Activated CD8-positive, alpha-beta memory T cell treated with anti-CD3 and anti-CD28 coated beads for 48 hours (primary cell): ENCODE measurements around the gene RCL1.
"Not testable (repeated sequence)": the region's sequence is repeated elsewhere in the genome, so short reads cannot be mapped to it uniquely, and the experiment has no call there.

Experiments used
- DNase-seq, 3 experiments: peaks; one replicate each; pipeline ENCODE4 v3.0.0-alpha.2; 2020; ENCODE audit warnings: low read depth in 2 of 3, low spot score in 2 of 3

RCL1 gene

DNA sequence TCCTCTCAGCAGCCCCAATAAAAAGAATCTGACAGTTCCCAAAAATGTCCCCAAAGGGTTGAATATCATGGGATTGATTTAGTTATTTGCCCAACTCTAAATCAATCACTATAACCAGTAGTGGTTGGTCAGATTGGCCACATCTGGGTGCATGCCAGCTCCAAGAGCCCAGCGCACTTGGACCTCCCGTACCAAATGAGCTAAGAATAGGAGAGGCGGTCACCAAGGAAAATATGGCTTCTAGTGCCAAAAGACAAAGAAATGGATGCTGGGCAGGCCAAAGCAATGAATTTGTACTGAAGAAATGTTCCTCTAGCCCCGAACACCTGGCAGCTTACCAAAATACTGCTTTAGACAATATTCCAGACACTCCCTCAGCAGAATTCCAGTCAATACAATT is 80.3 kb downstream of the RCL1 start:
- no peak for DNase-seq

DNA sequence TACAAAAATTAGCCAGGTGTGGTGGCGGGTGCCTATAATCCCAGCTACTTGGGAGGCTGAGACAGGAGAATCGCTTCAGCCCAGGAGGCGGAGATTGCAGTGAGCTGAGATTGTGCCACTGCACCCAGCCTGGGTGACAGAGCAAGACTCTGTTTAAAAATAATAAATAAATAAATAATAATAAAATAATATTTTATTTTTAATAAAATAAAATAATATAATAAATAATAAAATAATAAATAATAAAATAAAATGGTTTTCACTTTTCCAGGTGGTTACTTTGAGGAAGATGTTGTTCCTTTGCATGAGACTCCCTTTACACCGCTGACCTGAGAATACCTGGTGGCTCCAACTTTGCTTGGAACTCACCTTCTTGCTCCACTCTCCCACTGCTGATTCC is 82.8 kb downstream of the RCL1 start:
- no peak for DNase-seq

DNA sequence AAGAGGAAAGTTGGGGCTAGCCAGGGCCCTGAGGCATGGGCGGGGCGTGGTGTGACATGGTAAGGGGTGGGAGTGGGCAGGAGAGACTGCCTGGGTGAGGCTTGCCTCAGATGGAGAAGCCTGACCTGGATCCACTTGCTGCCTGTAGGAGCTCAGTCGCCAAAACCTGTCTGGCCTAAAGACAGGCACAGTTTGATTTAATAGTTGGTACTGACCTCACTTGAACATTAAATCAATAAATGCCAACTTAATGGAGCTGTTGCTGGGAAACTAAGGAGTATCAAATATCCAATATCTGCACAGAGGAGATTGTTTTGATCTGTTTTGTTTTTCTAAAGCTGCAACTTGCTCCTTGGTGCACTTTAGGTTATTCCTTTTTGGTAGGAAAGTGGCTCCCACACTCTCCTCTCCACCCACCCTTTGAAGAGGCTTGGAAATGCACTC is 86.4 kb downstream of the RCL1 start:
- no peak for DNase-seq

DNA sequence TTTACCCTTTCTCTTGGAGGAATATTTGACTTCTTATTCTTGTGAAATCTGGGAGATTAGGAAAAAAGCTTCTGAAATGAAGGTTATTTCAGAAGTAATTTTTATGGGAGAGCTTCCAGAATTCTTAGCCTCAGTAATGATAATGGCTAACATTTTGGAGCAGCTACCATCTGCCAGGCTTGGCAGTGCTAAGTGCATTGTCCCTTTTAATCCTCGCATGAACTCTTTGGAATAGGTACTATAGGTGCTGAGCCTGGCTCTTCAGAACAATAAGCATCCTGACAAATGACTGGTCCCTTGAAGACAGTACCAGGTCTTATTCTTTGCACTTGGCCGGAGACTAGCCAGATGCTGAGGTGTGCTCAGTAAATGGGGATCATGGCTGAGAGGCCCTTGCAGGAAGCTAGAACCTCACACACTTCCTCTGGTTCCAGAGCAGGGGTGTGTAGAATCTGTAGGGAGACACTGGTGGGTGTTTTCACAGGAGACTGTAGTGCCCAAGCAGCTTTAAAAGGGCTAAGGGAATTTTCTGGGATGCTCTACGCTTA is 90.7 kb downstream of the RCL1 start:
- DNase-seq: no peak

DNA sequence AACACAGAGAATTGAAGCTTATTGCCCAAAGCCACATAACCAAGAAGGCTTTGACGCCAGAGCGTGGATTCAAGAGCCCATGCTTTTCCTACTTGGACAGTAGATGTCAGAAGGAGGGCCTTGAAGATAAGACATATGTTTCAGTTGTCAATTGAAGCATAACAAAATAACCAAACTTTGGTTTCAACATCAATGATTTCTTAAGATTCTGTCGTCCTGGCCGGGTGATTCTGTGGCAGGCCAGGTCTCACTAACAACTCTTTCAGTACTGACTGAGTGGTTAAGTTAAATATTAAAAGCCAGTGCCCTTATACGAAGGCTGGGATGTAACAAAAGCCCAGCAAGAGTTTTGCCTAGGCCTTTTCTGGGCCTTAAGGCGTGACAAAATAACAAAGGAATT is 94.0 kb downstream of the RCL1 start:
- DNase-seq: no peak

DNA sequence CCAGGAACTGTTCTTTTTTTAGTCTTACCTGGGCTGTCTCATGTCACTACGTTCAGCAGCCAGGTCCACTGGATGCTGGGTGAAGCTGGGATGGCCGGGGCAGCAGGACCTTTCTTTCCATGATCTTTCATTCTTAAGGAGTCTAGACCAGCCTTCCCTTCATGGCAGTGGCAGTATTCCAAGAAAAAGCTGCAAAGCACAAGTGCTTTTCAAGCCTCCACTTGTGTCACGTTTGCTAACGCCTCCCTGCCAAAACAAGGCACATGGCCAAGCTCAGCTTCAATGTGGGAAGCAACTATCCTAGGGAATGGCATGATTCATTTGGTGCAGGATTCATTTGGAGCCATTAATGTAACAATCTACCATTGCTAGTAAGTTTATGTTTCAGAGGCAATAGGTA is 94.8 kb downstream of the RCL1 start:
- DNase-seq: no peak

DNA sequence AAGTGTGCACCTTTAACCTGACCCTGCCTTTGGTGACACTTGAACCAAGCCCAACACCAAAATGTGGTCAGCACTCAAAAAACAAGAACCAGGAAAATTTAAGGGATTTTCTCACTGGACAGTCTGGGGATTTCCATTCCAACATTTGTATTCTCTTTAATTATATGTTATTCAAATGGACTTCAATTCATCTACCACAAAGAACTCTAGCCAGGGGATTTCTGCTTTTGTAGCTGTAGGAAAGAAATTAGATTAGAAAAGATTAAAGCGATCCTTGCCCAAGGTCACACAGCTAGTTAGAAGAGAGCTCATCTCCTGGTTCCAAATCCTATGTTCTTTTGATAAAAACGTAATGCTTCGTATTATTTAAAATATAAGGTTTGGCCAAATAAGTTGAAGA is 97.5 kb downstream of the RCL1 start:
- DNase-seq: no peak

DNA sequence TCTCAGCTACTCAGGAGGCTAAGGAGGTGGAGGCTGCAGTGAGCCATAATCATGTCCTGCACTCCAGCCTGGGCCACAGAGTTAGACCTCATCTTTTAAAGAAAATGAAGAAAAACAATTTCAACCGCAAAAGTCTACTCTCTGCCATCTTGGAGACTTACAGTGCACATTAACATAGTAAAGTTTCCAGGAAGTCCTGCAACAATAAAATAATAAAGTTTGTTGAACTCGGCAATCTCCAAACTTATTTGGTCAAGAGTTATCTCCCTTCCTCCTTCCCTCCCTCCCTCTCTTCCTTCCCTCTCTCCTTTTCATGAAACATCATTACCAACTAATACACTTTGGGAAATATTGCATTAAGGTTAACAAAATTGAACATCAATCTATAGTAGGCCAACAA is 98.2 kb downstream of the RCL1 start:
- DNase-seq: no peak

DNA sequence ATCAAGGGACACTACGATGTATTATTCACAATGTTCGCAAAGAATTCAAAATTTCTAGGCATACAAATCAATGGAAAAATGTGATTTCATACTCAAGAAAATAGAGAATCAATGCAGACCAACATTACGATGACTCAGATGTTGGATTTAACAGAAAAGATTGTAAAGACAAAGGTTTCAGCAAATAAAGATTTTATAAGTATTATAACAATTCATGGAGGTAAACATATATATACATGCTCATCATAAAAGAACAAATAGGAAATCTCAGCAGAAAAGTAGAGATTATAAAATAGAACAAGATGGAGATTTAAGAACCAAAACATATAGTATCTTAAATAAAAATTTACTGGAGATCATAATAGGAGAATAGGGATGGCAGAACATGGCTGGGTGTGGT is 98.9 kb downstream of the RCL1 start:
- DNase-seq: no peak

DNA sequence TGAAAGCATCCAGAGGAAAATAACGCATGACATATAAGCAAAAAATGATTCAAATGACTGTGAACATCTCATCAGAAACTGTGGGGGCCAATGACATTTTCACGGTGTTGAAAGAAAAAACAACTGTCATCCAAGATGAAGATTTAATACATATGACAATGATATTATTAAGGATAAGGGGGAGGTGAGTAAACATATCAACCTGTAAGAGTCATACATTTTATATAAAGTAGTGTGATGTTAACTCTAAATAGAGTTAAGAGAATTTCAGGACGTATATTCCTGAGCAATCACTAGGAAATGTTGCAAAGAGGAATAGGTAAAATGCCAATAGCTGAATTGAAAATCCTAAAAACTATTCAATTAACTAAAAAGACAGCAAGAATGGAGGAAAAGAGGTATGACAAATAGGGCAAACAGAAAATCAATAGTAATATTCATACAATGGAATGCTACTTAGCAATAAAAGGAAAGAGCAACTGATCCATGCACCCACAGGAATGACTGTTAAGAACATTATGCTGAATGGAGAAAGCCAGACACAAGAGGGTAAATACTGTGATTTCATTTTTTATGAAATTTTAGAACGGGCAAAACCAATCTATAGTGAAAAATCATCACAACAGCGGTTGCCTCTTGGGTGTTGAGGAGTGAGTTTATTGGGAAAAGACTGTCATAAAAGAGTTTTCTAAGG is 99.9 kb downstream of the RCL1 start:
- no peak for DNase-seq

DNA sequence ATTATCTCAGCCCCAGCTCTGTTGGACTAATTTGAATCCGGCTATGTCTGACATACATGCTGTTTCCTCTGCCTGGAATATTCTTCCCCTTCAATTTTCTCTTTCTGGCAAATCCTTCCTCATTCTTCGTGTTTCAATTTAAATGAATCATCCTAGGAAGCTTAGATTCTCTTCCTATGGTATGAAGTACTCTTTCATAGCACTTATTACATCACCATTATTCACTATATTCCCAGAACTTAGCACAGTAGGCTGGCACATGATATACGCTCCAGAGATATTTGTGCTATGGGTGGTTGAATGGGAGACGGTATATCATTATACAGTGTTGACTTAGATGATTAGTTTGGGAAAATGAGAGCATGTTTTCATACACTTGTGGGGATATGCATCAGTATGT is 101.3 kb downstream of the RCL1 start:
- DNase-seq: no peak

DNA sequence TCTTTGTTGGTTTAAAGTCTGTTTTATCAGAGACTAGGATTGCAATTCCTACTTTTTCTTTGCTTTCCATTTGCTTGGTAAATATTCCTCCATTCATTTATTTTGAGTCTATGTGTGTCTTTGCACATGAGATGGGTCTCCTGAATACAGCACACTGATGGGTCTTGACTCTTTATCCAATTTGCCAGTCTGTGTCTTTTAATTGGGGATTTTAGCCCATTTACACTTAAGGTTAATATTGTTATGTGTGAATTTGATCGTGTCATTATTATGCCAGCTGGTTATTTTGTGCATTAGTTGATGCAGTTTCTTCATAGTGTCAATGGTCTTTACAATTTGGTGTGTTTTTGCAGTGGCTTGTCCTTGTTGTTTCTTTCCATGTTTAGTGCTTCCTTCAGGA is 107.1 kb downstream of the RCL1 start:
- DNase-seq: not testable (repeated sequence)

DNA sequence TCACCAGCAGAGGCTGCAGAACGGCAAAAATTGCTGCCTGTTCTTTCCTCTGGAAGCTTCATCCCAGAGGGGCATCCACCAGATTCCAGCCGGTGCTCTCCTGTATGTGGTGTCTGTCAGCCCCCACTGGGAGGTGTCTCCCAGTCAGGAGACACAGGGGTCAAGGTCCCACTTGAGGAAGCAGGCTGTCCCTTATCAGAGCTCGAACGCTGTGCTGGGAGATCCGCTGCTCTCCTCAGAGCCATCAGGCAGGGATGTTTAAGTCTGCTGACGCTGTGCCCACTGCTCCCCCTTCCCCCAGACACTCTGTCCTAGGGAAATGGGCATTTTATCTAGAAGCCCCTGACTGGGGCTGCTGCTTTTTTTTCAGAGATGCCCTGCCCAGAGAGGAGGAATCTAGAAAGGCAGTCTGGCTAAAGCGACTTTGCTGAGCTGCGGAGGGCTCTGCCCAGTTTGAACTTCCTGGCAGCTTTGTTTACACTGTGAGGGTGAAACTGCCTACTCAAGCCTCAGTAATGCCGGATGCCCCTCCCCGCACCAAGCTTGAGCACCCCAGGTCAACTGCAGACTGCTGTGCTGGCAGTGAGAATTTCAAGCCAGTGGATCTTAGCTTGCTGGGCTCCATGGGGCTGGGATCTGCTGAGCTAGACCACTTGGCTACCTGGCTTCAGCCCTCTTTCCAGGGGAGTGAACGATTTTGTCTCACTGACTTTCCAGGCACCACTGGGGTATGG is 108.8 kb downstream of the RCL1 start:
- not testable (repeated sequence) for DNase-seq

DNA sequence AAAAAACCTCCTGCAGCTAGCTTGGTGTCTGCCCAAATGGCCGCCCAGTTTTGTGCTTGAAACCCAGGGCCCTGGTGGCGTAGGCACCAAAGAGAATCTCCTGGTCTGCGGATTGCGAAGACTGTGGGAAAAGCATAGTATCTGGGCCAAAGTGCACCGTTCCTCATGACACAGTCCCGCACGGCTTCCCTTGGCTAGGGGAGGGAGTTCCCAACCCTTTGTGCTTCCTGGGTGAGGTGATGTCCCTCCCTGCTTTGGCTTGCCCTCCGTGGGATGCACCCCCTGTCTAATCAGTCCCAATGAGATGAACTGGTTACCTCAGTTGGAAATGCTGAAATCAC is 109.4 kb downstream of the RCL1 start:
- no peak for DNase-seq

DNA sequence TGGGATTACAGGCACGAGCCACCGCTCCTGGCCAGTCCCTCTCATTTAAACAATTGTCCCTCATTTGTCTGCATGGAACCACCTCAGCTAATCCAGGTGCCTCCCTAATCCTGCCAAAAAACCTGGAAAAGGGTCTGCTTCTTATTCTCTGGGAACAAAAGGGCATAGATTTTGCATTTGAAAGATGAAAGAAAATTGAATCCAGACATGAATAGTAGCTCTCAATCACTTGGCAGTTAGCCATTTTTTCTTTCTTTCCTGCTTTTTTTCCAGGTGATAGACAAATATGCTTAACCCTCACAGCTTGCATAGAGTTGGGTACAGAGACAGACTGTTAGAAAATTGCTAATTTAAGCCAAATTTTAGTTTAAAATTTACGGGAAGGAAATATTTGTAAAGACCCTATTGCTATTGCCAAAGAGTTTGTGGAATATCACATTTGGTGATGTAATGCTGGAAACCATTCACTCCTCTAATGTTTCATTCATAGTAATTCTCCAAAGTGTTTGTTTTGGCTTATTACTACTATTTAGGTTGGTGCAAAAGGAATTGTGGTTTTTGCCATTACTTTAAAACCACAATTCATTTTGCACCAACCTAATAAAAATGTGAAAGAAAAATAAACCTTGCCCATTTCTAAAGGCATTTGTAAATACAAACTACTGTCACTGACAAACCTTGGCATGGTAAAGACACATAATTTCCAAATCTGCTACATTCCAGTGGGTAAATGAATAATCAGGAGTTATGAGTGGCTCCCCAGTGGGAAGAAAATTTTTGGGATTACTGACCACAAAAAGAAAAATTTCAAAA is 111.8 kb downstream of the RCL1 start:
- DNase-seq: no peak

DNA sequence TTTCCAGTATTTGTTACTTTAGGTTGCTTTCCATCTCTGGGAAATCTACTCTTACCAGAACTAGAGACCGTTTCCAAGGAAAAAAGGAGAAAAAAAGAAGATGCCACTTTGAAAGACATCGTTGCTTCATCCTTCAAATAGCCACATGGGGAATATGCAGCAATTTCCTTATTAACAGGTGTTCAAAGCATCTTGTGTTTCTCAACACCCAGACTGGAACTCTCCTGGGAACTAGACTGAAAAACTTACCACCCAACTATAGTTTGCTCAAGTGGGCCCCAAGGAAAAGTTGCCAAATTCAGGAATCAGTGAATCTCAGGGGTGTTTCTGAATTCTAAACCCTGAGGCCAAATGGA is 112.4 kb downstream of the RCL1 start:
- no peak for DNase-seq
